ENCODE measurements around the gene SUN3.

SUN3 gene

GRCh38 chr7:48041653-48041970 lies 12.7 kb upstream of the SUN3 start:
- H3K27ac Mint-ChIP-seq, result peak overlapping the region; percentile 90
- H3K9me3 Mint-ChIP-seq (ENCODE audit: low read depth), result no peaks in the 10 kb centered on the region
- no peaks in the 10 kb centered on the region for H3K36me3 Mint-ChIP-seq
- H3K27me3 Mint-ChIP-seq, result peaks cover 5% of the 10 kb centered on the region
- peak overlapping the region; percentile 56 for H3K4me3 Mint-ChIP-seq
- H3K4me1 Mint-ChIP-seq (ENCODE audit: low read depth), result peaks cover 39% of the 10 kb centered on the region

GRCh38 chr7:48040944-48041652 lies 12.2 kb upstream of the SUN3 start:
- peak overlapping the region; percentile 32 for H3K4me3 Mint-ChIP-seq
- H3K27ac Mint-ChIP-seq, result peak overlapping the region; percentile 90
- no peaks in the 10 kb centered on the region for H3K36me3 Mint-ChIP-seq
- no peaks in the 10 kb centered on the region for H3K9me3 Mint-ChIP-seq (ENCODE audit: low read depth)
- peaks cover 36% of the 10 kb centered on the region for H3K4me1 Mint-ChIP-seq (ENCODE audit: low read depth)
- peaks cover 8% of the 10 kb centered on the region for H3K27me3 Mint-ChIP-seq

- peaks cover 32% of the 10 kb centered on the region for H3K4me1 Mint-ChIP-seq (ENCODE audit: low read depth)
- no peaks in the 10 kb centered on the region for H3K9me3 Mint-ChIP-seq (ENCODE audit: low read depth)
- no peaks in the 10 kb centered on the region for H3K36me3 Mint-ChIP-seq
- no peak overlapping the region for H3K27ac Mint-ChIP-seq
- H3K4me3 Mint-ChIP-seq, result no peak overlapping the region
- H3K27me3 Mint-ChIP-seq, result peaks cover 8% of the 10 kb centered on the region
Observed at GRCh38 chr7:48038815-48039506, 10.1 kb upstream of the SUN3 start.

- peaks cover 8% of the 10 kb centered on the region for H3K27me3 Mint-ChIP-seq
- peaks cover 18% of the 10 kb centered on the region for H3K4me1 Mint-ChIP-seq (ENCODE audit: low read depth)
- no peak overlapping the region for H3K27ac Mint-ChIP-seq
- H3K36me3 Mint-ChIP-seq, result no peaks in the 10 kb centered on the region
- H3K9me3 Mint-ChIP-seq (ENCODE audit: low read depth), result no peaks in the 10 kb centered on the region
- peak overlapping the region; percentile 86 for H3K4me3 Mint-ChIP-seq
Observed at GRCh38 chr7:48035967-48036478, 7.1 kb upstream of the SUN3 start.

GRCh38 chr7:48035301-48035966 lies 6.5 kb upstream of the SUN3 start, which contains the start of gene C7orf57:
Gene C7orf57, plus strand, starts transcription at chr7:48035543. Its CDS starts 766 bp downstream, at chr7:48036309.
- Mint-ChIP-seq H3K9me3 (ENCODE audit: low read depth) (no peaks in the 10 kb centered on the region), H3K4me1 (ENCODE audit: low read depth) (peaks cover 13% of the 10 kb centered on the region), H3K4me3 (peak within 1 kb of the TSS; percentile 86), H3K36me3 (no peaks in the 10 kb centered on the region), H3K27ac (no peak within 1 kb of the TSS), H3K27me3 (peaks cover 8% of the 10 kb centered on the region)

GRCh38 chr7:48033922-48034321 lies 5.0 kb upstream of the SUN3 start:
- Mint-ChIP-seq H3K27me3 (peaks cover 14% of the 10 kb centered on the region), H3K9me3 (ENCODE audit: low read depth) (no peaks in the 10 kb centered on the region), H3K4me1 (ENCODE audit: low read depth) (peaks cover 13% of the 10 kb centered on the region), H3K27ac (no peak overlapping the region), H3K36me3 (peaks cover 3% of the 10 kb centered on the region), H3K4me3 (no peak overlapping the region)

GRCh38 chr7:48031111-48031510 lies 2.2 kb upstream of the SUN3 start:
- Mint-ChIP-seq H3K4me3 (no peak overlapping the region), H3K27ac (no peak overlapping the region), H3K9me3 (ENCODE audit: low read depth) (no peaks in the 10 kb centered on the region), H3K27me3 (peaks cover 6% of the 10 kb centered on the region), H3K36me3 (peaks cover 3% of the 10 kb centered on the region), H3K4me1 (ENCODE audit: low read depth) (peaks cover 7% of the 10 kb centered on the region)

GRCh38 chr7:48025624-48026023 lies 3.3 kb downstream of the SUN3 start:
- Mint-ChIP-seq H3K27me3 (peaks cover 6% of the 10 kb centered on the region), H3K4me1 (ENCODE audit: low read depth) (no peaks in the 10 kb centered on the region)

GRCh38 chr7:48017674-48018073 lies 11.2 kb downstream of the SUN3 start:
- Mint-ChIP-seq H3K27me3 (no peaks in the 10 kb centered on the region), H3K4me1 (ENCODE audit: low read depth) (no peaks in the 10 kb centered on the region), H3K9me3 (ENCODE audit: low read depth) (peaks cover 18% of the 10 kb centered on the region), H3K36me3 (peaks cover 5% of the 10 kb centered on the region), H3K4me3 (no peak overlapping the region), H3K27ac (no peak overlapping the region)

More at GRCh38 chr7:48025624-48026023, 3.3 kb downstream of the SUN3 start:
- H3K4me3 Mint-ChIP-seq, result no peak overlapping the region
- peaks cover 27% of the 10 kb centered on the region for H3K9me3 Mint-ChIP-seq (ENCODE audit: low read depth)
- H3K36me3 Mint-ChIP-seq, result peaks cover 5% of the 10 kb centered on the region
- H3K27ac Mint-ChIP-seq, result no peak overlapping the region

- H3K36me3 Mint-ChIP-seq, result peaks cover 3% of the 10 kb centered on the region
- peaks cover 11% of the 10 kb centered on the region for H3K9me3 Mint-ChIP-seq (ENCODE audit: low read depth)
- no peak overlapping the region for H3K4me3 Mint-ChIP-seq
- H3K4me1 Mint-ChIP-seq (ENCODE audit: low read depth), result no peaks in the 10 kb centered on the region
- no peak overlapping the region for H3K27ac Mint-ChIP-seq
- H3K27me3 Mint-ChIP-seq, result no peaks in the 10 kb centered on the region
Observed at GRCh38 chr7:48016641-48017040, 12.3 kb downstream of the SUN3 start.

- Mint-ChIP-seq H3K4me3 (no peak overlapping the region), H3K9me3 (ENCODE audit: low read depth) (no peaks in the 10 kb centered on the region), H3K27me3 (peaks cover 2% of the 10 kb centered on the region), H3K36me3 (no peaks in the 10 kb centered on the region), H3K27ac (no peak overlapping the region), H3K4me1 (ENCODE audit: low read depth) (no peaks in the 10 kb centered on the region)
Observed at GRCh38 chr7:48011951-48012350, 17.0 kb downstream of the SUN3 start.

- H3K27me3 Mint-ChIP-seq, result peaks cover 2% of the 10 kb centered on the region
- no peaks in the 10 kb centered on the region for H3K9me3 Mint-ChIP-seq (ENCODE audit: low read depth)
- H3K4me3 Mint-ChIP-seq, result no peak overlapping the region
- no peak overlapping the region for H3K27ac Mint-ChIP-seq
- H3K36me3 Mint-ChIP-seq, result no peaks in the 10 kb centered on the region
- no peaks in the 10 kb centered on the region for H3K4me1 Mint-ChIP-seq (ENCODE audit: low read depth)
Observed at GRCh38 chr7:48011323-48011722, 17.6 kb downstream of the SUN3 start.

GRCh38 chr7:48009954-48010353 lies 19.0 kb downstream of the SUN3 start:
- no peaks in the 10 kb centered on the region for H3K36me3 Mint-ChIP-seq
- no peaks in the 10 kb centered on the region for H3K9me3 Mint-ChIP-seq (ENCODE audit: low read depth)
- no peak overlapping the region for H3K4me3 Mint-ChIP-seq
- peaks cover 2% of the 10 kb centered on the region for H3K27me3 Mint-ChIP-seq
- no peak overlapping the region for H3K27ac Mint-ChIP-seq
- no peaks in the 10 kb centered on the region for H3K4me1 Mint-ChIP-seq (ENCODE audit: low read depth)

- H3K4me3 Mint-ChIP-seq, result no peak overlapping the region
- H3K27me3 Mint-ChIP-seq, result peaks cover 2% of the 10 kb centered on the region
- H3K9me3 Mint-ChIP-seq (ENCODE audit: low read depth), result no peaks in the 10 kb centered on the region
Observed at GRCh38 chr7:48009257-48009656, 19.6 kb downstream of the SUN3 start.

GRCh38 chr7:48006866-48007265 lies 22.0 kb downstream of the SUN3 start:
- no peak overlapping the region for H3K4me3 Mint-ChIP-seq
- no peaks in the 10 kb centered on the region for H3K36me3 Mint-ChIP-seq
- H3K27ac Mint-ChIP-seq, result no peak overlapping the region
- H3K4me1 Mint-ChIP-seq (ENCODE audit: low read depth), result no peaks in the 10 kb centered on the region
- H3K9me3 Mint-ChIP-seq (ENCODE audit: low read depth), result no peaks in the 10 kb centered on the region
- H3K27me3 Mint-ChIP-seq, result peaks cover 2% of the 10 kb centered on the region

More at GRCh38 chr7:48009257-48009656, 19.6 kb downstream of the SUN3 start:
- Mint-ChIP-seq H3K4me1 (ENCODE audit: low read depth) (no peaks in the 10 kb centered on the region), H3K36me3 (no peaks in the 10 kb centered on the region), H3K27ac (no peak overlapping the region)

All from activated naive CD8-positive, alpha-beta T cell (primary cell).